Gastrocnemius medialis (tissue), 4 donors: Measurements from ENCODE around the gene PALD1.

Experiments
- POLR2A ChIP-seq, 2 donors: fragments of 450-650 bp; IDR thresholded peaks; one replicate each; pipeline ENCODE4 v1.6.1; 2017; ENCODE audit warnings: antibody characterized with exemption in 2 of 2, mild to moderate bottlenecking in 2 of 2, moderate library complexity in 2 of 2
- TF ChIP-seq, protein P1 (sequence below), 5 experiments: fragments of 450-650 bp in 3 of 5; fragments of 200-600 bp in 2 of 5; sonication (generic) in 2 of 5; IDR thresholded peaks in 4 of 5; conservative IDR thresholded peaks in 1 of 5; 1 replicate in 4 of 5; 2 replicates in 1 of 5; pipeline ENCODE4 v1.5.1; 2016 to 2019; ENCODE audit warnings: antibody characterized with exemption in 5 of 5, mild to moderate bottlenecking in 3 of 5, moderate library complexity in 3 of 5

DNA sequence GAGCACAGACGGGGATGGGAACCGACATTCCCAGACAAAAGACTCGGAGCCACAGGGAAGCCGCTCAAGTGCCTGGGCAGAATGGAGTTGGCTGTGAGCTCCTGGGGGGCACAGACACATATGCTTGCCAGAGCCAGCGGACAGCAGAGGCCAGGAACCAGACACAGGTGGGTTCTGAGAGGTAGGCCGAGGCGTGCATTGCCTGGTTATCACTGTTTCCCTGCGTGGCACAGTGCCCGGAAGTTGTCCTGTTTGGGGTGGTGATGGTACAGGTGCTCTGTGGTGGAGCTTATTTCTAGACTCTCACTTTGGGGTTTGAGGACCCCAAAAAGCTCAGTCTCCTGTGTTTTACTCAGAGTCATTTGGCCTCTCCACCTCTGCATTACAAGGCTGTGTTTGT lies 2.5 kb downstream of the PALD1 start:
- no peak for TF ChIP-seq POLR2A (IDR thresholded peaks at IDR 0.05)
- TF ChIP-seq, protein P1, sequence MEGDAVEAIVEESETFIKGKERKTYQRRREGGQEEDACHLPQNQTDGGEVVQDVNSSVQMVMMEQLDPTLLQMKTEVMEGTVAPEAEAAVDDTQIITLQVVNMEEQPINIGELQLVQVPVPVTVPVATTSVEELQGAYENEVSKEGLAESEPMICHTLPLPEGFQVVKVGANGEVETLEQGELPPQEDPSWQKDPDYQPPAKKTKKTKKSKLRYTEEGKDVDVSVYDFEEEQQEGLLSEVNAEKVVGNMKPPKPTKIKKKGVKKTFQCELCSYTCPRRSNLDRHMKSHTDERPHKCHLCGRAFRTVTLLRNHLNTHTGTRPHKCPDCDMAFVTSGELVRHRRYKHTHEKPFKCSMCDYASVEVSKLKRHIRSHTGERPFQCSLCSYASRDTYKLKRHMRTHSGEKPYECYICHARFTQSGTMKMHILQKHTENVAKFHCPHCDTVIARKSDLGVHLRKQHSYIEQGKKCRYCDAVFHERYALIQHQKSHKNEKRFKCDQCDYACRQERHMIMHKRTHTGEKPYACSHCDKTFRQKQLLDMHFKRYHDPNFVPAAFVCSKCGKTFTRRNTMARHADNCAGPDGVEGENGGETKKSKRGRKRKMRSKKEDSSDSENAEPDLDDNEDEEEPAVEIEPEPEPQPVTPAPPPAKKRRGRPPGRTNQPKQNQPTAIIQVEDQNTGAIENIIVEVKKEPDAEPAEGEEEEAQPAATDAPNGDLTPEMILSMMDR (IDR thresholded peaks at IDR 0.05 in 4 of 5, conservative IDR thresholded peaks at IDR 0.05 in 1 of 5) = no peak
